ENCODE measurements around the gene TEX12. TPM values are rescaled to one million over a fixed set of nuclear protein-coding genes. Genes with fewer than 3 reads are reported as not detected.
"Not testable (repeated sequence)": the region's sequence is repeated elsewhere in the genome, so short reads cannot be mapped to it uniquely, and the experiment has no call there.

TEX12 gene
- total RNA-seq, 6 donors from 2014 or later: 0.37 to 0.89 TPM; not detected in 4

DNA sequence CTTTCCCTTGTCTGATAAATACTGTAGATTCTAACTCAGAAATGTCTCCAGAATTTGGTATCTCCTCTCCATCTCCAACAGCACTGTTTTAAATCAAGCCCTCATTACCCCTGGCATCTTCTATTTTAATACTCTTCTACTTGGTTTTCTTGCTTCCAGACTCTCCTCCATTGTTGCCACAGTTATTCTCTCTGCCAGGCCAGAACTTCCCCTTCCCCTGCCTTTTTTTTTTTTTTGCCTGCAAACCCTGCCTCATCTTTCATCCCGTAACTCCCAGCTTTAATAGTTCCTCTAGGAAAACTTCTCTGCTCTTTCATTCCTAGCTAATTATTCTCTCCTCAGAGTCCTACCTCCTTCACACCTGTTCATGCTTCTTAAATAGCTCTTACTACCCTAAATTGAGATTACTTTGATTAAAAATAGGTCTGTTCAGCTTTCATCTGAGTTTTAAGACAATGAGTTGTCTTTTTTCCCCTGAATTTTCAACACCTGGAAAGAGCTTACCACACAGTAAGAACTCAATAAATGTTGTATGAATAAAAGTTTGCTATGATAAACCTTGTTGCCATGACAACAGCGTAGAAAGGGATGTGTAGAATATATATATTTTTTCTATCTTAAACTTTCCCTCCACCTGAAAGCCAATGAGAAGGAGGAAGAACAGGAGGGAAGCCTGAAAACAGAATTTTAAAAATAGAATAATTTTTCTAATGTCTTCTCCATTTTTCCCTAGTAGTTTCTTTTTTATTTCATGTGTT lies 6.9 kb upstream of the TEX12 start:
- Histone ChIP-seq H3K9me3 (no peaks in the 10 kb centered on the region), H3K4me3 (no peak overlapping the region), H3K27ac (peak overlapping the region; percentile 44 to 81 (median 66)), H3K36me3 (no peaks in the 10 kb centered on the region), H3K27me3 (no peaks in the 10 kb centered on the region), H3K4me1 (peaks cover 4 to 31% (median 8%) of the 10 kb centered on the region in 4 donors)
- DNase-seq (no peak), ATAC-seq (ENCODE audit: low FRiP score in 2 of 2) (no peak)
- TF ChIP-seq, protein P1, sequence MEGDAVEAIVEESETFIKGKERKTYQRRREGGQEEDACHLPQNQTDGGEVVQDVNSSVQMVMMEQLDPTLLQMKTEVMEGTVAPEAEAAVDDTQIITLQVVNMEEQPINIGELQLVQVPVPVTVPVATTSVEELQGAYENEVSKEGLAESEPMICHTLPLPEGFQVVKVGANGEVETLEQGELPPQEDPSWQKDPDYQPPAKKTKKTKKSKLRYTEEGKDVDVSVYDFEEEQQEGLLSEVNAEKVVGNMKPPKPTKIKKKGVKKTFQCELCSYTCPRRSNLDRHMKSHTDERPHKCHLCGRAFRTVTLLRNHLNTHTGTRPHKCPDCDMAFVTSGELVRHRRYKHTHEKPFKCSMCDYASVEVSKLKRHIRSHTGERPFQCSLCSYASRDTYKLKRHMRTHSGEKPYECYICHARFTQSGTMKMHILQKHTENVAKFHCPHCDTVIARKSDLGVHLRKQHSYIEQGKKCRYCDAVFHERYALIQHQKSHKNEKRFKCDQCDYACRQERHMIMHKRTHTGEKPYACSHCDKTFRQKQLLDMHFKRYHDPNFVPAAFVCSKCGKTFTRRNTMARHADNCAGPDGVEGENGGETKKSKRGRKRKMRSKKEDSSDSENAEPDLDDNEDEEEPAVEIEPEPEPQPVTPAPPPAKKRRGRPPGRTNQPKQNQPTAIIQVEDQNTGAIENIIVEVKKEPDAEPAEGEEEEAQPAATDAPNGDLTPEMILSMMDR (IDR thresholded peaks at IDR 0.05): no peak
- TF ChIP-seq POLR2A (IDR thresholded peaks at IDR 0.05) (no peak), EP300 (IDR thresholded peaks at IDR 0.05) (no peak), POLR2AphosphoS5 (IDR thresholded peaks at IDR 0.05) (no peak)
- WGBS, 2 donors: 68 to 75% methylated on average over 2 of the region's 2 CpGs

DNA sequence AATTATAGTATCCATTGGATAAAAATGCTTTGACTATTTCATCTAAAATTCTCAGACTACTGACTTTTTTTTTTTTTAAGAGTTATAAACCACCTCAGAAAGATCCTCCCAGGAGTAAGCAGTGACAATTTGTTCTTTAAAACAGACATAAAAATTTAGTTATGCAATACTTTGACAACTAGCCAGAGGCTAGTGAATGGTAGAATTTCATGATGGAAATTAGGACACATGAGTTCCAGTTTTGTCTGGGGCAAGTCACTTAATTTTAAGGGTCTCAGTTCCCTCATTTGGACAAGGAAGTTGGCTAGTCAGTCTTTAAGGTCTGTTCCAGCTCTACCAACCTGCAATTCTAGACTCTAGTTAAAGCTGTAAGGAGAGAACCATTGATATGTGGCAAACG lies 6.2 kb upstream of the TEX12 start:
- H3K4me3 ChIP-seq: peak overlapping the region in 1 of 4 donors; percentile 12
- H3K36me3 ChIP-seq: no peaks in the 10 kb centered on the region
- TF ChIP-seq POLR2AphosphoS5 (IDR thresholded peaks at IDR 0.05): no peak
- TF ChIP-seq EP300 (IDR thresholded peaks at IDR 0.05): no peak
- TF ChIP-seq, protein P1 (IDR thresholded peaks at IDR 0.05): no peak
- TF ChIP-seq POLR2A (IDR thresholded peaks at IDR 0.05): peak in 1 of 4 donors; percentile 39
- DNase-seq (no peak), ATAC-seq (ENCODE audit: low FRiP score in 2 of 2) (peak in 1 of 2 donors; percentile 53)
- no peaks in the 10 kb centered on the region for H3K9me3 ChIP-seq
- WGBS, 2 donors: 45 to 50% methylated on average over 1 of the region's 1 CpG
- H3K4me1 ChIP-seq: peaks cover 4 to 31% (median 8%) of the 10 kb centered on the region in 4 donors
- H3K27me3 ChIP-seq: no peaks in the 10 kb centered on the region
- peak overlapping the region in 2 of 4 donors; percentile 47 to 81 for H3K27ac ChIP-seq

DNA sequence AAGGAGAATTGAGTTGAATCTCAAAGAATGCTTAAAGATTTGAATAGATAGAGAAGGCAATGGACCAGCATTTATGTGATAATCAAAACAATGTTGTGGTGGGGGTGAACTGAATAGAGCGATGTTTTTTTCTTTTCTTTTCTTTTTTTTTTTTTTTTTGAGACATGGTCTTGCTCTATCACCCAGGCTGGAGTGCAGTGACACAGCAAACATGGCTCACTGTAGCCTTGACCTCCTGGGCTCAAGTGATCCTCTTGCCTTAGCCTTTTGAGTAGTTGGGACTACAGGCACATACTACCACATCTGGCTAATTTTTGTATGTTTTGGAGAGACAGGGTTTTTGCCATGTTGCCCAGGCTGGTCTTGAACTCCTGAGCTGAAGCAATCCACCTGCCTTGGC lies 5.0 kb upstream of the TEX12 start:
- H3K36me3 ChIP-seq; H3K9me3 ChIP-seq; ATAC-seq (ENCODE audit: low FRiP score in 2 of 2); H3K27me3 ChIP-seq; DNase-seq: not testable (repeated sequence)
- Histone ChIP-seq H3K27ac (peak overlapping the region; percentile 72 to 77 (median 74)), H3K4me3 (peak overlapping the region in 2 of 4 donors; percentile 40 to 45), H3K4me1 (peaks cover 4 to 31% (median 8%) of the 10 kb centered on the region in 4 donors)
- WGBS, 2 donors: 89 to 97% methylated on average over 1 of the region's 1 CpG

DNA sequence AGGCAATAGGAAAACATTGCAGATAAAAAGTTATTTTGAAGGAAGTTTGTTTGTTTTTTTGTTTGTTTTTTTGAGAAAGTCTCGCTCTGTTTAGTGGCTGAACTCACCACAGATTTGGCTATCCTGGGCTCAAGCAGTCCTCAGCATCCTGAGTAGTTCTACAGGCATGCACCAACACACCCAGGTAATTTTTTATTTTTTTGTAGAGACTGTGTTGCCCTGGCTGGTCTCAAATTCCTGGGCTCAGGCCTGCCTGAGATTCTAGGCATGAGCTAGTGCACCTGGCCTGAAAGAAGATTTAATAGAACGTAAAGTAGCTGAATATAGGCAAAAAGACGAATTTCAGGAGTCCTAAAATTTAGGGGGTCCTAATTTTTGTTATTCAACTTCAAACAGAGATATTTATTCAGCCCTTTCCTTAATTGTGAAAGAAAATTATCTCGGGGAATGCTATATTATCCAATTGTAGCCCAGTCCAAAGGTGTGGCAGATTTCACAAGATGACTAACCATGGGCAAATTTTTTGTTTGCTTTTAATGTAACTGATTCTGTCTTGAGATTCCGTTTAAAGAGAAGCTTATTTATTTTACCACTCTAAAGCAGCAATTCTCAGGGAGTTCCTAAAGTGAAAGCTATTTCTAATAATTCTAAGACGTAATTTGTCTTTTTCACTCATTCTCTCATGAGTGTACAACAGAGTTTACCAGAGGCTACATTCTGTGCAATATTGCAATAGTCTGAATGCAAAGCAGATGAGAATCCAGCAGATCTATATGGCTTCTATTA lies 4.2 kb upstream of the TEX12 start:
- peak; percentile 46 to 68 for ATAC-seq (ENCODE audit: low FRiP score in 2 of 2)
- Histone ChIP-seq H3K9me3 (no peaks in the 10 kb centered on the region), H3K36me3 (no peaks in the 10 kb centered on the region), H3K4me3 (peak overlapping the region in 3 of 4 donors; percentile 33 to 45 (median 40)), H3K27ac (peak overlapping the region; percentile 72 to 77 (median 74)), H3K27me3 (no peaks in the 10 kb centered on the region), H3K4me1 (peaks cover 0 to 23% (median 8%) of the 10 kb centered on the region in 4 donors)
- WGBS, 2 donors: 55 to 59% methylated on average over 6 of the region's 6 CpGs
- no peak for TF ChIP-seq POLR2AphosphoS5 (IDR thresholded peaks at IDR 0.05)
- TF ChIP-seq, protein P1 (IDR thresholded peaks at IDR 0.05): no peak
- DNase-seq: no peak

Data from upper lobe of left lung (tissue), 6 donors.